IMR-90 (cell line): Measurements from ENCODE around the gene DRC7. TPM values are rescaled to one million over a fixed set of nuclear protein-coding genes. Genes with fewer than 3 reads are reported as not detected.

Experiments
- ATAC-seq: fragments of 200-7000 bp; cut with Tn5 transposase; 2 replicates; pipeline ENCODE4 v1.9.1; 2020; ENCODE audit warnings: low read depth, mild to moderate bottlenecking, moderate library complexity
- BruUV-seq: library from RNA; stranded (reverse); fragments of 400-500 nt; replicated peaks from 2 replicates; lab custom pipeline; 2021; lab: Mats Ljungman, UMichigan
- CTCF ChIA-PET: fragments of 300-600 bp; formaldehyde crosslinking; extraction: SDS; loops from one replicate; lab custom pipeline; 2021; ENCODE audit warnings: antibody characterized with exemption; lab: Yijun Ruan, JAX
- POLR2A ChIA-PET: fragments of 300-600 bp; sonication (Branson Sonifier 250); formaldehyde crosslinking; loops from one replicate; lab custom pipeline; 2022; ENCODE audit warnings: antibody characterized with exemption; ENCODE audit not compliant: unreplicated experiment; lab: Charles Lee
- DNase-seq: peaks from one replicate; pipeline ENCODE4 v3.0.0; 2013
- H2AFZ ChIP-seq: replicated peaks from 2 replicates; pipeline ENCODE3; 2013; ENCODE audit warnings: low read length, mild to moderate bottlenecking; ENCODE audit not compliant: poor library complexity
- H2AK5ac ChIP-seq: 2 replicates; pipeline ENCODE4 v1.6.1; 2013; ENCODE audit warnings: low read depth, low read length, inconsistent platforms
- H2AK9ac ChIP-seq: replicated peaks from 2 replicates; pipeline ENCODE3; 2013; ENCODE audit warnings: mild to moderate bottlenecking, low read depth, low read length, moderate library complexity; ENCODE audit not compliant: poor library complexity
- H2BK120ac ChIP-seq: 2 replicates; pipeline ENCODE4 v1.6.1; 2013; ENCODE audit warnings: low read depth, low read length, inconsistent platforms
- H2BK15ac ChIP-seq: 3 replicates; pipeline ENCODE4 v1.6.1; 2013; ENCODE audit warnings: low read depth, low read length, inconsistent platforms
- H2BK20ac ChIP-seq: 2 replicates; pipeline ENCODE4 v1.6.1; 2013; ENCODE audit warnings: low read depth, mild to moderate bottlenecking, inconsistent platforms, low read length, moderate library complexity
- H2BK5ac ChIP-seq: 2 replicates; pipeline ENCODE4 v1.6.1; 2013; ENCODE audit warnings: mild to moderate bottlenecking, low read depth, low read length, inconsistent platforms; ENCODE audit not compliant: poor library complexity, severe bottlenecking
- H3K14ac ChIP-seq: replicated peaks from 2 replicates; pipeline ENCODE4 v1.6.1; 2013; ENCODE audit warnings: low read depth, low read length, inconsistent platforms
- H3K18ac ChIP-seq: 2 replicates; pipeline ENCODE4 v1.6.1; 2013; ENCODE audit warnings: low read depth, low read length, control low read depth
- H3K23ac ChIP-seq: 2 replicates; pipeline ENCODE4 v1.6.1; 2013; ENCODE audit warnings: low read depth, low read length, inconsistent platforms
- H3K27ac ChIP-seq: 2 replicates; pipeline ENCODE4 v1.5.1; 2013; ENCODE audit warnings: mild to moderate bottlenecking, control low read depth, low read length; ENCODE audit not compliant: insufficient read depth
- H3K27me3 ChIP-seq: 2 replicates; pipeline ENCODE4 v1.6.1; 2013; ENCODE audit warnings: low read length; ENCODE audit not compliant: control insufficient read depth, insufficient read depth
- H3K36me3 ChIP-seq: 2 replicates; pipeline ENCODE4 v1.6.1; 2013; ENCODE audit warnings: low read length, mixed read lengths; ENCODE audit not compliant: control insufficient read depth, insufficient read depth
- H3K4ac ChIP-seq: 2 replicates; pipeline ENCODE4 v1.6.1; 2013; ENCODE audit warnings: low read depth, low read length, inconsistent platforms
- H3K4me1 ChIP-seq: 2 replicates; pipeline ENCODE4 v1.6.1; 2013; ENCODE audit warnings: low read length, mixed read lengths; ENCODE audit not compliant: control insufficient read depth, insufficient read depth
- H3K4me2 ChIP-seq: 2 replicates; pipeline ENCODE4 v1.6.1; 2013; ENCODE audit warnings: low read depth, mild to moderate bottlenecking, control low read depth, low read length, moderate library complexity
- H3K4me3 ChIP-seq: 2 replicates; pipeline ENCODE4 v1.5.1; 2013; ENCODE audit warnings: low read depth, mild to moderate bottlenecking, control low read depth, low read length, moderate library complexity; ENCODE audit not compliant: insufficient read depth
- H3K56ac ChIP-seq: 2 replicates; pipeline ENCODE4 v1.6.1; 2013; ENCODE audit warnings: low read length, inconsistent platforms; ENCODE audit not compliant: insufficient read depth; ENCODE audit errors: extremely low read depth
- H3K79me1 ChIP-seq, 2 experiments: 2 replicates each; pipeline ENCODE4 v1.6.1; 2013; ENCODE audit warnings: low read length in 2 of 2, inconsistent platforms in 1 of 2, low read depth in 1 of 2
- H3K9ac ChIP-seq: 2 replicates; pipeline ENCODE4 v1.6.1; 2013; ENCODE audit warnings: low read depth, low read length, control low read depth
- H3K9me1 ChIP-seq: 2 replicates; pipeline ENCODE4 v1.6.1; 2013; ENCODE audit warnings: low read length, inconsistent platforms; ENCODE audit not compliant: insufficient read depth
- H3K9me3 ChIP-seq: 2 replicates; pipeline ENCODE4 v1.6.1; 2013; ENCODE audit warnings: low read length; ENCODE audit not compliant: control insufficient read depth, insufficient read depth
- H4K20me1 ChIP-seq: 2 replicates; pipeline ENCODE4 v1.6.1; 2013; ENCODE audit warnings: low read length, inconsistent platforms; ENCODE audit not compliant: insufficient read depth
- H4K5ac ChIP-seq: 2 replicates; pipeline ENCODE4 v1.6.1; 2013; ENCODE audit warnings: mild to moderate bottlenecking, low read depth, low read length, control low read depth
- H4K8ac ChIP-seq, 2 experiments: 2 replicates each; pipeline ENCODE4 v1.6.1; 2013; ENCODE audit warnings: low read depth in 2 of 2, low read length in 2 of 2, control low read depth in 1 of 2, inconsistent platforms in 1 of 2
- H4K91ac ChIP-seq: 2 replicates; pipeline ENCODE4 v1.6.1; 2013; ENCODE audit warnings: low read depth, low read length, inconsistent platforms; ENCODE audit not compliant: insufficient read depth
- MXI1 ChIP-seq: IDR thresholded peaks from 2 replicates; pipeline ENCODE4 v1.6.1; 2012; ENCODE audit warnings: low read depth, mild to moderate bottlenecking, low read length, moderate library complexity, borderline replicate concordance
- POLR2A ChIP-seq: IDR thresholded peaks from 2 replicates; pipeline ENCODE4 v1.6.1; 2012; ENCODE audit warnings: mild to moderate bottlenecking, low read depth, low read length
- WGBS, 2 experiments: methylation state at CpG; one replicate each; pipeline versions ENCODE4 v1.1.5 to v1.1.7; 2013; ENCODE audit warnings: missing lambda C conversion rate in 2 of 2; ENCODE audit not compliant: insufficient read length in 1 of 2; ENCODE audit errors: extremely low coverage in 2 of 2; 5-methylcytosine and 5-hydroxymethylcytosine counted together
- dilution Hi-C: fragments of 300-500 bp; cut with HindIII; formaldehyde crosslinking; loops from one replicate; pipeline ENCODE4 v1.14.3; 2018; ENCODE audit warnings: low sequenced_read_pairs; ENCODE audit not compliant: unreplicated experiment
- in situ Hi-C: fragments of 300-500 bp; cut with MboI; formaldehyde crosslinking; loops from 3 replicates; pipeline ENCODE4 v1.14.3; 2019; ENCODE audit warnings: low sequenced_read_pairs, inconsistent platforms, mixed read lengths
- intact Hi-C: fragments of 100-400 bp; cut with micrococcal nuclease; formaldehyde crosslinking; loops from 2 replicates; pipeline ENCODE4 v1.10.0; 2022
- polyA plus RNA-seq, 3 experiments: library from polyadenylated mRNA; depleted of rRNA; stranded (reverse); fragments of >200 nt; gene quantifications; 2 replicates each; pipeline ENCODE4 v1.2.3, GENCODE V29; 2012; ENCODE audit warnings: low replicate concordance in 1 of 3
- total RNA-seq: library from RNA; depleted of rRNA; stranded (reverse); fragments of >200 nt; gene quantifications from 2 replicates; pipeline ENCODE4 v1.2.3, GENCODE V29; 2012
- TF ChIP-seq, protein P1 (sequence below): conservative IDR thresholded peaks from 2 replicates; pipeline ENCODE4 v1.5.1; 2012; ENCODE audit warnings: mild to moderate bottlenecking, low read depth, low read length, improper control_type of control experiment
- TF ChIP-seq, protein P2 (sequence below): fragments of 150-350 bp; IDR thresholded peaks from 2 replicates; pipeline ENCODE4 v1.6.1; 2016; ENCODE audit warnings: low read depth, mild to moderate bottlenecking, low read length, moderate library complexity, borderline replicate concordance
- TF ChIP-seq, protein P3 (sequence below): fragments of 150-350 bp; IDR thresholded peaks from 2 replicates; pipeline ENCODE4 v1.6.1; 2017; ENCODE audit warnings: mild to moderate bottlenecking, antibody characterized with exemption, low read length, low read depth

Gene DRC7
- total and polyA plus RNA-seq, 2 of the 4 experiments (the other 2 are of a cell fraction): not detected

DNA sequence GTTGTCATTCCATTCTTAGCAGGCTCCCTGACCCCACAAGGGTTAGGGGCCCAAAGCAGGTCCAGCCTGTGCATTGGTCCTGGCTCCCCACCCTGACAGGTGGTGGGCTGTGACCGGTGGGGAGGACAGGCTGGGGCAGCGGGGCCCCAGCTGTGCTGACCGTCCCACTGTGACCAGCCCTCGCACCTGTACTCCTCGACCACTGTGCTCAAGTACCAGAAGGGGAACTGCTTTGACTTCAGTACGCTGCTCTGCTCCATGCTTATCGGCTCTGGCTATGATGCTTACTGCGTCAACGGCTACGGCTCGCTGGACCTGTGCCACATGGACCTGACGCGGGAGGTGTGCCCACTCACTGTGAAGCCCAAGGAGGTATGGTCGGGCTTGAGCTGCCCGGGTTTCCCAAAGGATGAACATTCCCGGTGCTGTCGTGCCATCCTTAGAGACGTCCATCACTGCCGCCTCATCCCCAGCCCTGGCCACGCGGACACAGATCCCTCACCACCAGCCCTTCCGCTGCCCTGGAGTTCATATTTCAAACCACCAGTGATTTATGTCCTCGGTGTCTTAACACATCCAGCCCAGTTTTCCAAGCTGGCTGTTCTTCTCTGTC is 7.3 kb downstream of the DRC7 start:
- Histone ChIP-seq H2AFZ (no peak overlapping the region), H2AK5ac (no peak overlapping the region), H2AK9ac (no peak overlapping the region), H3K79me1 (no peaks in the 10 kb centered on the region), H3K14ac (no peak overlapping the region), H3K4me1 (no peaks in the 10 kb centered on the region), H4K91ac (no peak overlapping the region), H3K56ac (no peak overlapping the region), H4K8ac (no peak overlapping the region), H3K9me3 (no peaks in the 10 kb centered on the region), H3K9me1 (no peaks in the 10 kb centered on the region), H3K4me2 (no peak overlapping the region), H3K27me3 (peaks cover 45% of the 10 kb centered on the region), H3K18ac (no peak overlapping the region), H4K5ac (no peak overlapping the region), H3K27ac (no peak overlapping the region), H4K20me1 (no peaks in the 10 kb centered on the region), H3K4ac (no peak overlapping the region), H3K9ac (no peak overlapping the region), H3K4me3 (no peak overlapping the region), H2BK20ac (no peak overlapping the region), H3K36me3 (no peaks in the 10 kb centered on the region), H2BK15ac (no peak overlapping the region), H2BK120ac (no peak overlapping the region), H3K23ac (no peak overlapping the region), H2BK5ac (no peak overlapping the region)
- ATAC-seq (no peak), DNase-seq (no peak)
- no TSS peak for BruUV-seq
- intact Hi-C loops (no loop called here), in situ Hi-C loops (no loop called here), dilution Hi-C loops (no loop called here)
- WGBS, 2 experiments: 68% methylated on average over 18 of the region's 23 CpGs; no CpG with 5 or more reads in 1 of the 2 experiments
- ChIA-PET POLR2A (no interaction called here), CTCF (no interaction called here)
- TF ChIP-seq, protein P1, sequence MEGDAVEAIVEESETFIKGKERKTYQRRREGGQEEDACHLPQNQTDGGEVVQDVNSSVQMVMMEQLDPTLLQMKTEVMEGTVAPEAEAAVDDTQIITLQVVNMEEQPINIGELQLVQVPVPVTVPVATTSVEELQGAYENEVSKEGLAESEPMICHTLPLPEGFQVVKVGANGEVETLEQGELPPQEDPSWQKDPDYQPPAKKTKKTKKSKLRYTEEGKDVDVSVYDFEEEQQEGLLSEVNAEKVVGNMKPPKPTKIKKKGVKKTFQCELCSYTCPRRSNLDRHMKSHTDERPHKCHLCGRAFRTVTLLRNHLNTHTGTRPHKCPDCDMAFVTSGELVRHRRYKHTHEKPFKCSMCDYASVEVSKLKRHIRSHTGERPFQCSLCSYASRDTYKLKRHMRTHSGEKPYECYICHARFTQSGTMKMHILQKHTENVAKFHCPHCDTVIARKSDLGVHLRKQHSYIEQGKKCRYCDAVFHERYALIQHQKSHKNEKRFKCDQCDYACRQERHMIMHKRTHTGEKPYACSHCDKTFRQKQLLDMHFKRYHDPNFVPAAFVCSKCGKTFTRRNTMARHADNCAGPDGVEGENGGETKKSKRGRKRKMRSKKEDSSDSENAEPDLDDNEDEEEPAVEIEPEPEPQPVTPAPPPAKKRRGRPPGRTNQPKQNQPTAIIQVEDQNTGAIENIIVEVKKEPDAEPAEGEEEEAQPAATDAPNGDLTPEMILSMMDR: no peak
- TF ChIP-seq MXI1: no peak
- no peak for TF ChIP-seq POLR2A
- TF ChIP-seq, protein P2, sequence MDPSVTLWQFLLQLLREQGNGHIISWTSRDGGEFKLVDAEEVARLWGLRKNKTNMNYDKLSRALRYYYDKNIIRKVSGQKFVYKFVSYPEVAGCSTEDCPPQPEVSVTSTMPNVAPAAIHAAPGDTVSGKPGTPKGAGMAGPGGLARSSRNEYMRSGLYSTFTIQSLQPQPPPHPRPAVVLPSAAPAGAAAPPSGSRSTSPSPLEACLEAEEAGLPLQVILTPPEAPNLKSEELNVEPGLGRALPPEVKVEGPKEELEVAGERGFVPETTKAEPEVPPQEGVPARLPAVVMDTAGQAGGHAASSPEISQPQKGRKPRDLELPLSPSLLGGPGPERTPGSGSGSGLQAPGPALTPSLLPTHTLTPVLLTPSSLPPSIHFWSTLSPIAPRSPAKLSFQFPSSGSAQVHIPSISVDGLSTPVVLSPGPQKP: no peak
- TF ChIP-seq, protein P3, sequence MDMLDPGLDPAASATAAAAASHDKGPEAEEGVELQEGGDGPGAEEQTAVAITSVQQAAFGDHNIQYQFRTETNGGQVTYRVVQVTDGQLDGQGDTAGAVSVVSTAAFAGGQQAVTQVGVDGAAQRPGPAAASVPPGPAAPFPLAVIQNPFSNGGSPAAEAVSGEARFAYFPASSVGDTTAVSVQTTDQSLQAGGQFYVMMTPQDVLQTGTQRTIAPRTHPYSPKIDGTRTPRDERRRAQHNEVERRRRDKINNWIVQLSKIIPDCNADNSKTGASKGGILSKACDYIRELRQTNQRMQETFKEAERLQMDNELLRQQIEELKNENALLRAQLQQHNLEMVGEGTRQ: no peak
